HG02759 (cell line): ENCODE results near the gene PLVAP.

ENCODE experiments used
- ATAC-seq: cut with Tn5 transposase; IDR thresholded peaks from one replicate; pipeline ENCODE4 v1.9.1; 2021; ENCODE audit warnings: mild to moderate bottlenecking, moderate library complexity; ENCODE audit not compliant: unreplicated experiment

The PLVAP gene

DNA sequence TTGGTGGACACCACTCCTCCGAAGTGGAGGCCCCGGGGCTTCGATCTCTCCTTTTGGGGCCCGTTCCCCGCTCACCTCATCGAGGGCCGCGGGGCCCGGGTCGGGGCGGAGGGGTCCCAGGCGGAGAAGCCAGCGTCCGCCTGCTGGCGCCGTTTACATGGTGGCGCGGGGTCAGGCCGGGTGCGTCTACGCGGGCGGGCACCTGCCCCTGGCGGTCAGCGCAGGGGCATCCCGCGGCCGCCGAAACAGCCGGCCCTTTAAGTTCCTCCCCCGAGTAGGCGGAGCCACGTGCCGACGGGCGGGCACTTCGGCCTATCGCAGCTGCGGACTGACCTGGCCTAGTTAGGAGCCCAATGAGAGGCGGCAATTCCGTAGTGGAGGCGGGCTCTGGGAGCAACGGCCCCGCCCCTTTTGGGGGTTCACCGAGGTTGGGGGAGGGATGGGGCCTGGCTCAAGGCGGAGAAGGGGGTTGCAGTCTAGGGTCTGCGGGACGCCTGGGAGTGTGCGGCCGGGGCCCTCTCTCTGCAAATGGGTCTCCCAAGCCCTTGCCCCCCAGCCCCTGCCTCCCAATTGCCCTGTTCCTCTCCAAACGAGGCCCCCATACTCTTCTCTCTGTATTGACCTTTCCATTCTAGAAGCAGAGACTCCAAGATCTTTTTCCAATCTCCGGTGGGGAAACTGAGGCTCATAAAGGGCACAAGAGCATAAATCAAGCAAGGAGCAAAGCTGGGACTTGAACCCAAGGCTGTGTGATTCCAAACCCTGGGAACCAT lies 73.8 kb downstream of the PLVAP start, which contains the start of gene ABHD8:
Gene ABHD8, minus strand, starts transcription at position 259 of the 773 bp plus-strand sequence. CDS start 1,809 bp downstream, outside the sequence.
- ATAC-seq: peak; percentile 60

DNA sequence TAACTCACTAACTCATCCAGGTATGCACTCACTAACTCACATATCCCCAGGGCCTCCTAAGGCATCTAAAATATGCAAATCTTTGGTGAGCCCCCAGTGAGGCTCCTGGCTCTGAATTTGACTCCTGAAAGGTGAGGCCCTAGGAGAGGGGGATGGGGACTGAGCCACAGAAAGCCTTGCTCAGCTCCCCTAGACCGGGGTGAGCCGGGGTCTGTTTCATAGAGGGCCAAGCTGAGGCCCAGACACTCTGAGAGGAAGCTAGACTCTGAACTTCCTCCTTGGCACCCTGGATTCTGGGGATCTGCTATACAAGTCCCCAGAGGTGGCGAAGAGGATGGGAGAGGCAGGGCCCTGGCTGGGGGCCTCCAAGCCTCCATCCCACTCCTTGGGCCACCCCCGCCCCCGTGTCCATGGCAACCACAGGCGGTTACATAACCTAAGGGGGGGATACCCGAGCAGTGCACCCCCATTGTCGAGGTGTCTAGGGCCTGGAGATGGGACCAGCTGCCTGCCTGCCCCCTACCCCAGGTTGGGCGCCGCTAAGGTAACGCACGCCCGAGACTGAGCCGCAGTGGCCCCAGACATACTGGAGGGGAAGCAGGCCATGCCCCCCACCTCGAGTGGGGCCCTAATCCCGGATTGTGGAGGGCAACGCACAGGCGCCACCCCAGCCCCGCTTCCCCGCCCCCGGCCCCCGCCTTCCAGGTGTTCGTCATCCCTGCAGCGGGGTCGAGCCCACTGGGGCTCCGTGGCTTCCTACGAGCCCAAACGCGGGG lies 74.6 kb downstream of the PLVAP start:
- ATAC-seq: no peak
